ENCODE measurements around the gene HLA-DPA1. TPM values are rescaled to one million over a fixed set of nuclear protein-coding genes. Genes with fewer than 3 reads are reported as not detected.

Gene HLA-DPA1
- total RNA-seq, 1 experiment from 2014 or later: not detected

- Histone ChIP-seq H3K36me3 (ENCODE audit: low read depth) (no peaks in the 10 kb centered on the region), H3K4me1 (replicated peaks; ENCODE audit: insufficient read depth) (no peaks in the 10 kb centered on the region), H3K27me3 (ENCODE audit: insufficient read depth, low read depth) (peaks cover 83% of the 10 kb centered on the region), H3K4me3 (no peak overlapping the region), H3K9me2 (ENCODE audit: insufficient read depth) (no peaks in the 10 kb centered on the region), H3K9me3 (ENCODE audit: insufficient read depth, low read depth) (no peaks in the 10 kb centered on the region), H3F3A (ENCODE audit: insufficient read depth, low read depth) (no peaks in the 10 kb centered on the region), H4K20me1 (ENCODE audit: insufficient read depth) (no peaks in the 10 kb centered on the region), H2AFZ (no peak overlapping the region), H3K4me2 (no peak overlapping the region), H3K27ac (no peak overlapping the region), H3K79me2 (ENCODE audit: low read depth) (no peaks in the 10 kb centered on the region)
- DNase-seq: no peak
- ChIA-PET CTCF (no interaction called here), POLR2A (ENCODE audit: unreplicated experiment) (no interaction called here)
- TF ChIP-seq EZH2 (IDR thresholded peaks at IDR 0.05; ENCODE audit: low read depth) (no peak), CTCF (conservative IDR thresholded peaks at IDR 0.05) (no peak)
- intact Hi-C loops (cut with micrococcal nuclease; ENCODE audit: unreplicated experiment): no loop called here
- BruUV-seq (replicated peaks): no TSS peak
Observed at GRCh38 chr6:33112148-33112547, 38.7 kb upstream of the HLA-DPA1 start.

DNA sequence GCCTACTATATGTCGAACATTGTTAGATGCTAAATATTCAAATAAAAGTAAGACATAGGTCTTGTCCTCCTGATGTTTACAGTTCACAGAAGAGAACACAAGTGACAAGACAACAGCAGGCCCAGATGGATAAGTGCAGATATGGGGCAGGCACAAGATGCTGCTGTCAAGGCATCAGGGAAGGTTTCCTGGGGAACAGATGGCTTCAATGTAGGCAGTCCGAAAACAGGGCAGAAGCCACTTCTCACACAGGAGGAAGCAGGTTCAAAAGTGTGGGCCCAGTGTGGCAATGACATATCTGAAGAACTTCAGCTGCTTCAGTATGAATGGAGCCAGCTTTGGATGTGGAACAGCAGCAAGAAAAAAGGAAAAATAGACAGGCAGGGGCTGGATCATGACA lies 34.9 kb upstream of the HLA-DPA1 start:
- CTCF ChIA-PET: no interaction called here

DNA sequence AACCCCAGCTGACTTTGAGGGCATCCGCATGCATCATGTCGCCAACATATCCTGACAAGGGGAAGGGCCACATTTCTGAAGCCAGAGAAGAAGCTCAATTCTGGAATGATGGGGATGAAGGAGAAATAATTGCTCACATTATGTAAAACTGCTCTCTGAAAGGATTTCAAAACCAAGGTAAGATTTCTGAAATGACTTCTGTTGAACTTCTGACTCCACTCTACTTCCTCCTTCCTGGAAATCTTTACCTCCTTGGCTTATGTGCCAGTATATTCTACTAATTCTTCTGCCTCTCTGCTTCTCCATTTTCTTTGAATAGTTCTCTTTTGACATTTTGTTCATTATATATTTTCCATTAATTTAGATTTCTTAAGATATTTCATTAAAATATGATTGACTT lies 34.2 kb upstream of the HLA-DPA1 start:
- H3K27ac ChIP-seq: no peak overlapping the region
- TF ChIP-seq CTCF (conservative IDR thresholded peaks at IDR 0.05) (no peak), EZH2 (IDR thresholded peaks at IDR 0.05; ENCODE audit: low read depth) (no peak)
- no peaks in the 10 kb centered on the region for H4K20me1 ChIP-seq (ENCODE audit: insufficient read depth)
- intact Hi-C loops (cut with micrococcal nuclease; ENCODE audit: unreplicated experiment): no loop called here
- no TSS peak for BruUV-seq (replicated peaks)
- no peaks in the 10 kb centered on the region for H3K9me2 ChIP-seq (ENCODE audit: insufficient read depth)
- no peak overlapping the region for H2AFZ ChIP-seq
- no peaks in the 10 kb centered on the region for H3K4me1 ChIP-seq (replicated peaks; ENCODE audit: insufficient read depth)
- ChIA-PET CTCF (no interaction called here), POLR2A (ENCODE audit: unreplicated experiment) (interaction anchor here (0.6 kb wide), 1 partner anchor 60 kb away, joined by 7 read pairs; no protein-coding TSS in a partner anchor)
- no peaks in the 10 kb centered on the region for H3K79me2 ChIP-seq (ENCODE audit: low read depth)
- H3K27me3 ChIP-seq (ENCODE audit: insufficient read depth, low read depth): peaks cover 47% of the 10 kb centered on the region
- H3K4me3 ChIP-seq: no peak overlapping the region
- H3F3A ChIP-seq (ENCODE audit: insufficient read depth, low read depth): no peaks in the 10 kb centered on the region
- no peak overlapping the region for H3K4me2 ChIP-seq
- DNase-seq: no peak
- no peaks in the 10 kb centered on the region for H3K9me3 ChIP-seq (ENCODE audit: insufficient read depth, low read depth)
- no peaks in the 10 kb centered on the region for H3K36me3 ChIP-seq (ENCODE audit: low read depth)

More for the DNA sequence above, 34.9 kb upstream of the HLA-DPA1 start:
- H3F3A ChIP-seq (ENCODE audit: insufficient read depth, low read depth): no peaks in the 10 kb centered on the region
- intact Hi-C loops (cut with micrococcal nuclease; ENCODE audit: unreplicated experiment): no loop called here
- H3K9me3 ChIP-seq (ENCODE audit: insufficient read depth, low read depth): no peaks in the 10 kb centered on the region
- H3K27me3 ChIP-seq (ENCODE audit: insufficient read depth, low read depth): peaks cover 51% of the 10 kb centered on the region
- no TSS peak for BruUV-seq (replicated peaks)
- no peak overlapping the region for H3K4me2 ChIP-seq
- no peak overlapping the region for H2AFZ ChIP-seq
- no peaks in the 10 kb centered on the region for H3K79me2 ChIP-seq (ENCODE audit: low read depth)
- H3K36me3 ChIP-seq (ENCODE audit: low read depth): no peaks in the 10 kb centered on the region
- no peak for DNase-seq
- TF ChIP-seq CTCF (conservative IDR thresholded peaks at IDR 0.05) (no peak), EZH2 (IDR thresholded peaks at IDR 0.05; ENCODE audit: low read depth) (no peak)
- no peaks in the 10 kb centered on the region for H3K9me2 ChIP-seq (ENCODE audit: insufficient read depth)
- no peak overlapping the region for H3K27ac ChIP-seq
- H3K4me3 ChIP-seq: no peak overlapping the region
- POLR2A ChIA-PET (ENCODE audit: unreplicated experiment): no interaction called here
- no peaks in the 10 kb centered on the region for H3K4me1 ChIP-seq (replicated peaks; ENCODE audit: insufficient read depth)
- H4K20me1 ChIP-seq (ENCODE audit: insufficient read depth): no peaks in the 10 kb centered on the region

Data from PC-9 (cell line).